Thyroid gland (tissue), 4 donors: ENCODE results near the gene ARL4D.

Source experiments
- CTCF ChIP-seq, 6 experiments: fragments of 200-600 bp in 3 of 6; fragments of 450-650 bp in 3 of 6; sonication (generic) in 3 of 6; IDR thresholded peaks; one replicate each; pipeline ENCODE4 v1.5.1; 2016 to 2019; ENCODE audit warnings: antibody characterized with exemption in 6 of 6, mild to moderate bottlenecking in 2 of 6, inconsistent platforms in 1 of 6, moderate library complexity in 1 of 6
- POLR2A ChIP-seq, 2 donors: fragments of 450-650 bp; IDR thresholded peaks; one replicate each; pipeline ENCODE4 v1.6.1; 2017; ENCODE audit warnings: antibody characterized with exemption in 2 of 2, mild to moderate bottlenecking in 2 of 2, moderate library complexity in 1 of 2

- TF ChIP-seq CTCF (IDR thresholded peaks at IDR 0.05): no peak
- TF ChIP-seq POLR2A (IDR thresholded peaks at IDR 0.05): no peak
These were observed 50.9 kb downstream of the ARL4D start for GRCh38 chr17:43449470-43450248.
